Left ventricle myocardium superior (tissue), 1 donor: ENCODE data around the gene IDUA. TPM values are rescaled to one million over a fixed set of nuclear protein-coding genes. Genes with fewer than 3 reads are reported as not detected.

Source experiments
- ATAC-seq: fragments of 200-7000 bp; cut with Tn5 transposase; one replicate; pipeline ENCODE4 v1.9.1; 2020; ENCODE audit warnings: mild to moderate bottlenecking, moderate library complexity
- DNase-seq: peaks from one replicate; pipeline ENCODE4 v3.0.0-alpha.2; 2020
- intact Hi-C: fragments of 100-400 bp; cut with micrococcal nuclease; formaldehyde crosslinking; loops from one replicate; pipeline ENCODE4 v1.11.0; 2022
- total RNA-seq: library from RNA; stranded (reverse); fragmentation: NEBNext Ultra II Directional; extraction: Animal tissue kit (Norgen Biotek cat#: 25700); gene quantifications from one replicate; pipeline ENCODE4 v1.2.1, GENCODE V29; 2021
- donor health status: DM: no; HTN: yes; CAD: no; lungs with severe emphysema.

Gene IDUA
- total RNA-seq, 1 donor from 2014 or later: 8.7 TPM

GRCh38 chr4:1022051-1022738 is 35.4 kb downstream of the IDUA start:
- ATAC-seq: no peak
- intact Hi-C loops: no loop called here
- no peak for DNase-seq

- no peak for DNase-seq
- no peak for ATAC-seq
- intact Hi-C loops: no loop called here
Observed at GRCh38 chr4:1022739-1023066, 35.9 kb downstream of the IDUA start.

- intact Hi-C loops: no loop called here
- ATAC-seq (no peak), DNase-seq (no peak)
Observed at GRCh38 chr4:1023075-1023640, 36.3 kb downstream of the IDUA start.

GRCh38 chr4:1023895-1024740 is 37.3 kb downstream of the IDUA start:
- intact Hi-C loops: no loop called here
- no peak for DNase-seq

GRCh38 chr4:1024882-1025545 is 38.2 kb downstream of the IDUA start:
- no peak for ATAC-seq
- intact Hi-C loops: no loop called here
- DNase-seq: no peak

More at GRCh38 chr4:1023895-1024740, 37.3 kb downstream of the IDUA start:
- ATAC-seq: no peak

GRCh38 chr4:1026115-1026514 is 39.3 kb downstream of the IDUA start:
- ATAC-seq (peak; percentile 76), DNase-seq (peak; percentile 60)
- intact Hi-C loops: no loop called here

- intact Hi-C loops: no loop called here
- no peak for DNase-seq
- no peak for ATAC-seq
Observed at GRCh38 chr4:1027219-1027914, 40.5 kb downstream of the IDUA start.

GRCh38 chr4:1027915-1028238 is 41.0 kb downstream of the IDUA start:
- intact Hi-C loops: no loop called here
- ATAC-seq: no peak
- DNase-seq: no peak

- DNase-seq: no peak
- intact Hi-C loops: no loop called here
Observed at GRCh38 chr4:1028574-1029220, 41.9 kb downstream of the IDUA start.

GRCh38 chr4:1029529-1029928 is 42.7 kb downstream of the IDUA start:
- DNase-seq (no peak), ATAC-seq (no peak)
- intact Hi-C loops: no loop called here

More at GRCh38 chr4:1028574-1029220, 41.9 kb downstream of the IDUA start:
- no peak for ATAC-seq

- intact Hi-C loops: no loop called here
- DNase-seq: no peak
- no peak for ATAC-seq
Observed at GRCh38 chr4:1030031-1030430, 43.2 kb downstream of the IDUA start.

- intact Hi-C loops: no loop called here
- DNase-seq: no peak
- no peak for ATAC-seq
Observed at GRCh38 chr4:1030559-1030958, 43.7 kb downstream of the IDUA start.

GRCh38 chr4:1031346-1031745 is 44.5 kb downstream of the IDUA start:
- DNase-seq (no peak), ATAC-seq (no peak)
- intact Hi-C loops: no loop called here

GRCh38 chr4:1031956-1032795 is 45.3 kb downstream of the IDUA start:
- intact Hi-C loops: no loop called here
- DNase-seq (no peak), ATAC-seq (no peak)

- no peak for ATAC-seq
- no peak for DNase-seq
- intact Hi-C loops: no loop called here
Observed at GRCh38 chr4:1032861-1033260, 46.0 kb downstream of the IDUA start.

- ATAC-seq (peak; percentile 59), DNase-seq (peak; percentile 67)
- intact Hi-C loops: no loop called here
Observed at GRCh38 chr4:1033840-1034551, 47.2 kb downstream of the IDUA start.

GRCh38 chr4:1035510-1035909 is 48.7 kb downstream of the IDUA start:
- DNase-seq (peak; percentile 64), ATAC-seq (peak; percentile 62)
- intact Hi-C loops: no loop called here

- no peak for ATAC-seq
- DNase-seq: no peak
- intact Hi-C loops: no loop called here
Observed at GRCh38 chr4:1036095-1036494, 49.3 kb downstream of the IDUA start.
